HepG2 (cell line): ENCODE data around the gene KDM3B. TPM values are rescaled to one million over a fixed set of nuclear protein-coding genes. Genes with fewer than 3 reads are reported as not detected.

ENCODE experiments used
- ATAC-seq: fragments of 200-7000 bp; cut with Tn5 transposase; 3 replicates; pipeline ENCODE4 v1.9.1; 2020; ENCODE audit warnings: mild to moderate bottlenecking, moderate library complexity
- BruUV-seq: library from RNA; stranded (reverse); fragments of 400-500 nt; replicated peaks from 2 replicates; lab custom pipeline; 2021; lab: Mats Ljungman, UMichigan
- CTCF ChIA-PET: fragments of 300-600 bp; formaldehyde crosslinking; extraction: SDS; loops from one replicate; lab custom pipeline; 2021; ENCODE audit warnings: low total read pairs, inconsistent platforms, low intra/inter-chr PET ratio; lab: Yijun Ruan, JAX
- POLR2A ChIA-PET: fragments of 350-600 bp; sonication (Branson Sonifier 250); formaldehyde crosslinking; loops from one replicate; lab custom pipeline; 2020; ENCODE audit warnings: antibody characterized with exemption, inconsistent platforms; lab: Yijun Ruan, JAX
- DNase-seq: peaks from one replicate; pipeline ENCODE4 v3.0.0-alpha.2; 2015; ENCODE audit warnings: low spot score
- FAIRE-seq: peaks from 3 replicates; lab custom pipeline; 2011; peaks lifted over from hg19 to GRCh38; lab: Jason Lieb, UNC
- H2AFZ ChIP-seq: one replicate; pipeline ENCODE4 v1.6.1; 2011; ENCODE audit warnings: low read length, inconsistent platforms
- H3K27ac ChIP-seq: fragments of 300-600 bp; 3 replicates; pipeline ENCODE4 v1.8.0; 2011; ENCODE audit warnings: mixed run types, mild to moderate bottlenecking, mixed read lengths, low read length, inconsistent platforms; ENCODE audit not compliant: insufficient read depth; ENCODE audit errors: extremely low read length
- H3K27me3 ChIP-seq, 2 experiments: fragments of 200-600 bp in 1 of 2; 2 replicates in 1 of 2; 3 replicates in 1 of 2; pipeline versions ENCODE4 v1.6.0 to v1.8.0; 2011; ENCODE audit warnings: low read length in 2 of 2, mild to moderate bottlenecking in 2 of 2, moderate library complexity in 2 of 2, inconsistent platforms in 1 of 2; ENCODE audit not compliant: insufficient read depth in 2 of 2, control insufficient read depth in 1 of 2
- H3K36me3 ChIP-seq, 2 experiments: fragments of 200-600 bp in 1 of 2; replicated peaks in 1 of 2; 2 replicates in 1 of 2; 3 replicates in 1 of 2; pipeline versions ENCODE4 v1.5.1 to v1.8.0; 2011; ENCODE audit warnings: low read length in 2 of 2, inconsistent platforms in 1 of 2; ENCODE audit not compliant: insufficient read depth in 2 of 2, control insufficient read depth in 1 of 2
- H3K4me1 ChIP-seq: 2 replicates; pipeline ENCODE4 v1.5.1; 2012; ENCODE audit warnings: low read length, inconsistent platforms; ENCODE audit not compliant: insufficient read depth
- H3K4me2 ChIP-seq: 2 replicates; pipeline ENCODE4 v1.6.0; 2011; ENCODE audit warnings: low read depth, low read length, inconsistent platforms
- H3K4me3 ChIP-seq, 3 experiments: fragments of 200-600 bp in 1 of 3; sonication (generic), shearing (Covaris generic) in 1 of 3; replicated peaks in 1 of 3; 2 replicates each; pipeline ENCODE4 v1.5.1; 2011 to 2016; ENCODE audit warnings: low read length in 3 of 3, inconsistent platforms in 2 of 3, low read depth in 2 of 3, mild to moderate bottlenecking in 2 of 3, control low read depth in 1 of 3, mixed read lengths in 1 of 3; ENCODE audit not compliant: insufficient read depth in 1 of 3
- H3K79me2 ChIP-seq: one replicate; pipeline ENCODE4 v1.6.1; 2011; ENCODE audit warnings: low read length, inconsistent platforms; ENCODE audit not compliant: insufficient read depth
- H3K9ac ChIP-seq: 2 replicates; pipeline ENCODE4 v1.6.0; 2011; ENCODE audit warnings: mild to moderate bottlenecking, low read depth, low read length, inconsistent platforms; ENCODE audit not compliant: insufficient read depth
- H3K9me3 ChIP-seq: 2 replicates; pipeline ENCODE4 v1.5.1; 2012; ENCODE audit warnings: mild to moderate bottlenecking, low read length
- H4K20me1 ChIP-seq: 2 replicates; pipeline ENCODE4 v1.6.0; 2011; ENCODE audit warnings: inconsistent platforms, mild to moderate bottlenecking, low read length, moderate library complexity; ENCODE audit not compliant: insufficient read depth
- FOSL2 ChIP-seq: sonication (generic); formaldehyde crosslinking; IDR thresholded peaks from 2 replicates; pipeline ENCODE4 v1.4.0; 2020; ENCODE audit warnings: missing genetic modification reagents
- HNRNPUL1 ChIP-seq: fragments of 200-400 bp; formaldehyde crosslinking; IDR thresholded peaks from 2 replicates; pipeline ENCODE4 v1.6.1; 2017; ENCODE audit warnings: low read depth, mild to moderate bottlenecking, low read length, moderate library complexity
- HOXD1 ChIP-seq: sonication (generic); formaldehyde crosslinking; IDR thresholded peaks from 2 replicates; pipeline ENCODE4 v1.5.0; 2020; ENCODE audit warnings: missing genetic modification reagents
- LCORL ChIP-seq, 2 experiments: fragments of 450-650 bp in 1 of 2; sonication (generic) in 1 of 2; formaldehyde crosslinking in 1 of 2; IDR thresholded peaks; 2 replicates each; pipeline versions ENCODE4 v1.5.0 to v1.6.1; 2017 to 2020; ENCODE audit warnings: antibody characterized with exemption in 1 of 2, missing genetic modification reagents in 1 of 2
- NFKB2 ChIP-seq: sonication (generic); formaldehyde crosslinking; IDR thresholded peaks from 2 replicates; pipeline ENCODE4 v1.4.0; 2020; ENCODE audit warnings: missing genetic modification reagents, borderline replicate concordance
- SPEN ChIP-seq: sonication (generic); formaldehyde crosslinking; IDR thresholded peaks from 2 replicates; pipeline ENCODE4 v1.5.1; 2020; ENCODE audit warnings: low read depth, mild to moderate bottlenecking, missing genetic modification reagents
- SRF ChIP-seq: IDR thresholded peaks from 2 replicates; pipeline ENCODE4 v1.6.1; 2011; ENCODE audit warnings: mild to moderate bottlenecking, low read depth, low read length, moderate library complexity
- YEATS2 ChIP-seq: sonication (generic); formaldehyde crosslinking; IDR thresholded peaks from 2 replicates; pipeline ENCODE4 v1.4.0; 2020; ENCODE audit warnings: missing genetic modification reagents, borderline replicate concordance
- YEATS4 ChIP-seq: sonication (generic); formaldehyde crosslinking; IDR thresholded peaks from 2 replicates; pipeline ENCODE4 v1.4.0; 2020; ENCODE audit warnings: missing genetic modification reagents, borderline replicate concordance
- ZFP90 ChIP-seq: sonication (generic); formaldehyde crosslinking; IDR thresholded peaks from 2 replicates; pipeline ENCODE4 v1.8.0; 2022; ENCODE audit warnings: missing genetic modification reagents, mild to moderate bottlenecking, inconsistent platforms, borderline replicate concordance
- ZFX ChIP-seq: sonication (generic); formaldehyde crosslinking; IDR thresholded peaks from 2 replicates; pipeline ENCODE4 v1.4.0; 2020; ENCODE audit warnings: mild to moderate bottlenecking, low read depth, missing genetic modification reagents, moderate library complexity
- ZNF75D ChIP-seq: sonication (generic); formaldehyde crosslinking; IDR thresholded peaks from 2 replicates; pipeline ENCODE4 v1.8.1; 2023; ENCODE audit warnings: missing genetic modification reagents, mild to moderate bottlenecking, borderline replicate concordance
- WGBS: methylation state at CpG from one replicate; pipeline ENCODE4 v1.1.6; 2017; ENCODE audit warnings: low lambda C conversion rate; 5-methylcytosine and 5-hydroxymethylcytosine counted together
- in situ Hi-C: cut with HindIII; loops from 2 replicates; pipeline ENCODE4 v1.10.0; 2017; ENCODE audit warnings: low pct_unique_long_range_greater_than_20kb; ENCODE audit not compliant: extremely low pct_ligation_motif_present
- intact Hi-C: fragments of 100-400 bp; cut with micrococcal nuclease; formaldehyde crosslinking; loops from one replicate; pipeline ENCODE4 v1.10.0; 2022; ENCODE audit not compliant: unreplicated experiment
- polyA plus RNA-seq, 8 experiments: library from polyadenylated mRNA; depleted of rRNA in 3 of 8; stranded (reverse) in 7 of 8; unstranded in 1 of 8; fragments of >200 nt; fragmentation: Illumina TruSeq in 4 of 8; extraction: Trizol in 4 of 8; gene quantifications; 2 replicates each; pipeline versions ENCODE4 v1.2.1 to v1.2.3, GENCODE V29; 2011 to 2016; ENCODE audit warnings: low read depth in 4 of 8, missing spikeins in 1 of 8, mixed read lengths in 1 of 8; ENCODE audit not compliant: insufficient read depth in 1 of 8
- total RNA-seq, 5 experiments: library from RNA; depleted of rRNA; stranded (reverse); fragments of >200 nt; fragmentation: Illumina TruSeq; extraction: Trizol; gene quantifications; 2 replicates each; pipeline ENCODE4 v1.2.3, GENCODE V29; 2016; ENCODE audit warnings: low read depth in 1 of 5
- TF ChIP-seq, protein P1 (sequence below): sonication (generic); formaldehyde crosslinking; IDR thresholded peaks from 2 replicates; pipeline ENCODE4 v1.4.0; 2020; ENCODE audit warnings: missing genetic modification reagents, borderline replicate concordance
- TF ChIP-seq, protein P2 (sequence below): sonication (generic); formaldehyde crosslinking; IDR thresholded peaks from 2 replicates; pipeline ENCODE4 v1.4.0; 2020; ENCODE audit warnings: missing genetic modification reagents
- TF ChIP-seq, protein P3 (sequence below): sonication (generic); formaldehyde crosslinking; conservative IDR thresholded peaks from 2 replicates; pipeline ENCODE4 v1.4.0; 2020; ENCODE audit warnings: mild to moderate bottlenecking, missing genetic modification reagents, moderate library complexity

KDM3B gene
- total and polyA plus RNA-seq, 2 of the 13 experiments (the other 11 are each of a cell fraction or from before 2014, with no cell fraction given): 19.7 to 34.3 TPM

DNA sequence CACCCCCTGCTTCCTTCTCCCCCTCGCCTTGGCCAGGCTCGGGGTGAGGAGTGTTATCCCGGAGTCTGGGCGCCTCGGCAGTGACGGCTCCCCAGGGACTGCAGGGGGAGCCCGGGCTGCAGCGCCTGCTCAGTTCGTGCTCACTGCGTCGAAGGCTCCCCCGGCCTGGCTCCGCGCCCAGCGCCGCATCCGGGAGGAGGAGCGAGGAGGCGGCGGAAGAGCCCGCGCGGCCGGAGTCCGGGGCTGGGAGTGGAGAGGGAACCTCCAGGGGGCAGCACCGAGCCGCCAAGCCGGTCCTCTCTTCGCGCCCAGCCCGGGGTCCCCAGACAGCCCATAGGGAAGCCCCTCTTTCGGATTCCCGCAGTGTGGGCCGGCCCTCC lies 111.5 kb downstream of the KDM3B start:
- ChIA-PET CTCF (interaction anchor here (1.1 to 2.5 kb wide), 2 partner anchors 28 to 40 kb away, joined by 4 to 29 read pairs; no protein-coding TSS in a partner anchor), POLR2A (interaction anchor here (1.0 to 4.0 kb wide), 10 partner anchors 15 to 112 kb away, joined by 3 to 58 read pairs (median 6); partner anchors contain the start of genes ETF1 and HSPA9)
- H3K4me3 ChIP-seq: peak overlapping the region; percentile 69 to 91 (median 78)
- no TSS peak for BruUV-seq
- peaks cover 3% of the 10 kb centered on the region; the same call in 1 of the 2 replicates for H4K20me1 ChIP-seq
- peaks cover 0 to 3% of the 10 kb centered on the region in 2 experiments; a peak in 1 of 5 replicates for H3K27me3 ChIP-seq
- H3K79me2 ChIP-seq: peaks cover 3% of the 10 kb centered on the region
- peak overlapping the region; percentile 83 for H3K4me2 ChIP-seq
- FAIRE-seq: peak; percentile 47
- H3K4me1 ChIP-seq: peaks cover 50% of the 10 kb centered on the region
- no peaks in the 10 kb centered on the region for H3K9me3 ChIP-seq
- in situ Hi-C loops: loop anchor here (5.0 kb wide), 1 partner anchor 78 kb away; the partner anchor contains the start of gene ETF1
- no peak overlapping the region for H2AFZ ChIP-seq
- peak; percentile 68 for ATAC-seq
- H3K9ac ChIP-seq: peak overlapping the region; percentile 86
- intact Hi-C loops: loop anchor here (1.0 to 2.0 kb wide), 2 partner anchors 39 to 79 kb away; partner anchors contain the start of gene ETF1
- peaks cover 0 to 7% of the 10 kb centered on the region in 2 experiments; a peak in 2 of 5 replicates for H3K36me3 ChIP-seq
- DNase-seq: peak; percentile 86
- WGBS: no CpG with 5 or more reads among the region's 34 CpGs
- H3K27ac ChIP-seq: peak overlapping the region; percentile 95
- TF ChIP-seq SRF (peak; percentile 21), ZNF75D (CRISPR knock-in tag) (no peak), HOXD1 (CRISPR knock-in tag) (0 out of 2 replicates have a peak, but pooled peaks have one; percentile 33), LCORL (IDR thresholded peaks at IDR 0.05) (no peak), LCORL (CRISPR knock-in tag; IDR thresholded peaks at IDR 0.05) (peak; percentile 69), NFKB2 (CRISPR knock-in tag) (peak; percentile 76; the same call in 1 of the 2 replicates), YEATS2 (CRISPR knock-in tag) (peak; percentile 69; the same call in 1 of the 2 replicates), ZFP90 (CRISPR knock-in tag) (peak; percentile 44; the same call in 1 of the 2 replicates), YEATS4 (CRISPR knock-in tag) (peak; percentile 18; the same call in 1 of the 2 replicates), SPEN (CRISPR knock-in tag) (peak; percentile 48; the same call in 1 of the 2 replicates), ZFX (CRISPR knock-in tag) (peak; percentile 43; the same call in 1 of the 2 replicates), HNRNPUL1 (no peak; the same call in 1 of the 2 replicates), FOSL2 (CRISPR knock-in tag) (peak; percentile 49; the same call in 1 of the 2 replicates)
- TF ChIP-seq, protein P1, sequence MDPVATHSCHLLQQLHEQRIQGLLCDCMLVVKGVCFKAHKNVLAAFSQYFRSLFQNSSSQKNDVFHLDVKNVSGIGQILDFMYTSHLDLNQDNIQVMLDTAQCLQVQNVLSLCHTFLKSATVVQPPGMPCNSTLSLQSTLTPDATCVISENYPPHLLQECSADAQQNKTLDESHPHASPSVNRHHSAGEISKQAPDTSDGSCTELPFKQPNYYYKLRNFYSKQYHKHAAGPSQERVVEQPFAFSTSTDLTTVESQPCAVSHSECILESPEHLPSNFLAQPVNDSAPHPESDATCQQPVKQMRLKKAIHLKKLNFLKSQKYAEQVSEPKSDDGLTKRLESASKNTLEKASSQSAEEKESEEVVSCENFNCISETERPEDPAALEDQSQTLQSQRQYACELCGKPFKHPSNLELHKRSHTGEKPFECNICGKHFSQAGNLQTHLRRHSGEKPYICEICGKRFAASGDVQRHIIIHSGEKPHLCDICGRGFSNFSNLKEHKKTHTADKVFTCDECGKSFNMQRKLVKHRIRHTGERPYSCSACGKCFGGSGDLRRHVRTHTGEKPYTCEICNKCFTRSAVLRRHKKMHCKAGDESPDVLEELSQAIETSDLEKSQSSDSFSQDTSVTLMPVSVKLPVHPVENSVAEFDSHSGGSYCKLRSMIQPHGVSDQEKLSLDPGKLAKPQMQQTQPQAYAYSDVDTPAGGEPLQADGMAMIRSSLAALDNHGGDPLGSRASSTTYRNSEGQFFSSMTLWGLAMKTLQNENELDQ (CRISPR knock-in tag): no peak
- TF ChIP-seq, protein P2, sequence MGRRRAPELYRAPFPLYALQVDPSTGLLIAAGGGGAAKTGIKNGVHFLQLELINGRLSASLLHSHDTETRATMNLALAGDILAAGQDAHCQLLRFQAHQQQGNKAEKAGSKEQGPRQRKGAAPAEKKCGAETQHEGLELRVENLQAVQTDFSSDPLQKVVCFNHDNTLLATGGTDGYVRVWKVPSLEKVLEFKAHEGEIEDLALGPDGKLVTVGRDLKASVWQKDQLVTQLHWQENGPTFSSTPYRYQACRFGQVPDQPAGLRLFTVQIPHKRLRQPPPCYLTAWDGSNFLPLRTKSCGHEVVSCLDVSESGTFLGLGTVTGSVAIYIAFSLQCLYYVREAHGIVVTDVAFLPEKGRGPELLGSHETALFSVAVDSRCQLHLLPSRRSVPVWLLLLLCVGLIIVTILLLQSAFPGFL: no peak
- TF ChIP-seq, protein P3, sequence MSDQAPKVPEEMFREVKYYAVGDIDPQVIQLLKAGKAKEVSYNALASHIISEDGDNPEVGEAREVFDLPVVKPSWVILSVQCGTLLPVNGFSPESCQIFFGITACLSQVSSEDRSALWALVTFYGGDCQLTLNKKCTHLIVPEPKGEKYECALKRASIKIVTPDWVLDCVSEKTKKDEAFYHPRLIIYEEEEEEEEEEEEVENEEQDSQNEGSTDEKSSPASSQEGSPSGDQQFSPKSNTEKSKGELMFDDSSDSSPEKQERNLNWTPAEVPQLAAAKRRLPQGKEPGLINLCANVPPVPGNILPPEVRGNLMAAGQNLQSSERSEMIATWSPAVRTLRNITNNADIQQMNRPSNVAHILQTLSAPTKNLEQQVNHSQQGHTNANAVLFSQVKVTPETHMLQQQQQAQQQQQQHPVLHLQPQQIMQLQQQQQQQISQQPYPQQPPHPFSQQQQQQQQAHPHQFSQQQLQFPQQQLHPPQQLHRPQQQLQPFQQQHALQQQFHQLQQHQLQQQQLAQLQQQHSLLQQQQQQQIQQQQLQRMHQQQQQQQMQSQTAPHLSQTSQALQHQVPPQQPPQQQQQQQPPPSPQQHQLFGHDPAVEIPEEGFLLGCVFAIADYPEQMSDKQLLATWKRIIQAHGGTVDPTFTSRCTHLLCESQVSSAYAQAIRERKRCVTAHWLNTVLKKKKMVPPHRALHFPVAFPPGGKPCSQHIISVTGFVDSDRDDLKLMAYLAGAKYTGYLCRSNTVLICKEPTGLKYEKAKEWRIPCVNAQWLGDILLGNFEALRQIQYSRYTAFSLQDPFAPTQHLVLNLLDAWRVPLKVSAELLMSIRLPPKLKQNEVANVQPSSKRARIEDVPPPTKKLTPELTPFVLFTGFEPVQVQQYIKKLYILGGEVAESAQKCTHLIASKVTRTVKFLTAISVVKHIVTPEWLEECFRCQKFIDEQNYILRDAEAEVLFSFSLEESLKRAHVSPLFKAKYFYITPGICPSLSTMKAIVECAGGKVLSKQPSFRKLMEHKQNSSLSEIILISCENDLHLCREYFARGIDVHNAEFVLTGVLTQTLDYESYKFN (CRISPR knock-in tag): no peak; the same call in 1 of the 2 replicates
